ENCODE measurements around the gene KSR2.

DNA sequence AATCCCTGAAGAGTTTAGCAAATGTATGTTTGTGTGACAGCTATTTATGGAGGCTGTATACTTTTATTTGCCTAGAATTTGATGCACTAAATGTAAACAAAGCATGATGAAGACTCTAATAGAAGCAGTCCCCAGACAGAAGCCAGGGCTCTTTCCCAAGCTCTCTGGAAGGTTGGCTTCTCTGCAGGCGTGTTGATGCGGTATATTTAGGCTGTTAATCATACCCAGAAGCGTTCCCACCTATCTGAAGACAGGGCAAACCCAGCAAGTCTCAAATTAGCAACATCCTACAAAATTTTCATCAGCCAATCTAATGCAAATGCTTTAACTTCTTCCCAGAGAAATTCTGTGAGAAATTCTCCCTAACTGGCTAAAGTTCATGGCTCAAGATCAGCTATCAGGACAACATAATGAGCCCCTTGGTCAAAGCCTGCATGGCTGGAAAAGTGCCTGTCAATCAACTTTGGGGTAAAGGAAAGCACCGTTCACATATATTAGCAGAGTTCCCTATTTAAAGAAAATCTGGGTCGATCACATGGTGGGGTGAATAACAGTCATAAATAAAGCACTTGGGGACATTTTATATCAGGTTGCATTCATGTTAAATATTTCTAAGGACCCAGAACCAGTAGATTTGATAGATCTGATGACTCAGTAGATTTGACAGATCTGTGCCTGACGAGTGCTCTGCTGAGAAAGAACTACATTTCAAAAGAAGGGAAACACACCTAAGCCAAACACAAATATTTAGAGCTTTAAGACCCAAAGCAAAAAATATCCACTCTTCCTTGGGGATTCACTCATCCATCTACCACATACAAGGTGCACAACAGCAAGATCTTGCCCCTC, 46.6 kb downstream of the KSR2 start:
- TF ChIP-seq ZNF335 (tag by site-specific recombination; conservative IDR thresholded peaks at IDR 0.05) (peak; percentile 27; the same call in 1 of the 2 replicates), ZNF239 (tag by site-specific recombination; IDR thresholded peaks at IDR 0.05) (no peak), ZNF24 (tag by site-specific recombination; IDR thresholded peaks at IDR 0.05) (no peak)

All from HEK293 (cell line).